GM23338 (cell line): ENCODE data around the gene PNPLA2. TPM values are rescaled to one million over a fixed set of nuclear protein-coding genes. Genes with fewer than 3 reads are reported as not detected.

Experiments used
- ATAC-seq: fragments of 200-7000 bp; cut with Tn5 transposase; 3 replicates; pipeline ENCODE4 v1.9.1; 2020
- DNase-seq: peaks from one replicate; pipeline ENCODE4 v3.0.0-alpha.2; 2015; ENCODE audit warnings: low spot score
- H2AFZ ChIP-seq: fragments of 200-600 bp; sonication (generic); 2 replicates; pipeline ENCODE4 v1.8.0; 2016; ENCODE audit warnings: antibody characterized with exemption, mild to moderate bottlenecking, moderate library complexity
- H3F3A ChIP-seq: fragments of 200-600 bp; sonication (generic); replicated peaks from 2 replicates; pipeline ENCODE4 v1.8.0; 2017; ENCODE audit warnings: antibody characterized with exemption, mixed run types, low read depth
- H3K27ac ChIP-seq: fragments of 200-600 bp; sonication (generic); 2 replicates; pipeline ENCODE4 v1.6.1; 2016; ENCODE audit warnings: low read depth
- H3K27me3 ChIP-seq: fragments of 200-600 bp; sonication (generic); 2 replicates; pipeline ENCODE4 v1.8.0; 2016; ENCODE audit warnings: mild to moderate bottlenecking, mixed run types, moderate library complexity; ENCODE audit not compliant: insufficient read depth
- H3K36me3 ChIP-seq: fragments of 200-600 bp; sonication (generic); 2 replicates; pipeline ENCODE4 v1.8.0; 2016; ENCODE audit warnings: mild to moderate bottlenecking; ENCODE audit not compliant: insufficient read depth
- H3K4me1 ChIP-seq: fragments of 200-600 bp; sonication (generic); 2 replicates; pipeline ENCODE4 v1.8.0; 2016; ENCODE audit warnings: mild to moderate bottlenecking, moderate library complexity; ENCODE audit not compliant: insufficient read depth
- H3K4me2 ChIP-seq: fragments of 200-600 bp; sonication (generic); 2 replicates; pipeline ENCODE4 v1.7.1; 2017; ENCODE audit warnings: mixed run types
- H3K4me3 ChIP-seq: fragments of 200-600 bp; sonication (generic); 2 replicates; pipeline ENCODE4 v1.6.1; 2016; ENCODE audit warnings: mixed run types
- H3K79me2 ChIP-seq: fragments of 200-600 bp; sonication (generic); replicated peaks from 2 replicates; pipeline ENCODE4 v1.8.0; 2017; ENCODE audit warnings: mild to moderate bottlenecking; ENCODE audit not compliant: insufficient read depth
- H3K9me2 ChIP-seq: fragments of 200-600 bp; sonication (generic); 2 replicates; pipeline ENCODE4 v1.8.0; 2017; ENCODE audit not compliant: insufficient read depth
- H4K20me1 ChIP-seq: fragments of 200-600 bp; sonication (generic); replicated peaks from 2 replicates; pipeline ENCODE4 v1.8.0; 2017; ENCODE audit warnings: mild to moderate bottlenecking; ENCODE audit not compliant: insufficient read depth
- H3K27ac Mint-ChIP-seq: 2 replicates; pipeline ENCODE4 v1.8.0; 2020; ENCODE audit warnings: inconsistent platforms, mild to moderate bottlenecking, moderate library complexity, mixed read lengths
- H3K27me3 Mint-ChIP-seq: 3 replicates; pipeline ENCODE4 v1.8.0; 2022; ENCODE audit warnings: low read depth, mild to moderate bottlenecking, moderate library complexity, mixed read lengths, inconsistent platforms; ENCODE audit not compliant: insufficient read depth, poor library complexity
- H3K36me3 Mint-ChIP-seq: 3 replicates; pipeline ENCODE4 v1.8.0; 2021; ENCODE audit warnings: low read depth, mild to moderate bottlenecking, inconsistent platforms, moderate library complexity, mixed read lengths
- H3K4me1 Mint-ChIP-seq: 3 replicates; pipeline ENCODE4 v1.8.0; 2020; ENCODE audit warnings: mild to moderate bottlenecking, inconsistent platforms, mixed read lengths
- H3K4me3 Mint-ChIP-seq: 3 replicates; pipeline ENCODE4 v1.8.0; 2021; ENCODE audit warnings: moderate library complexity, mild to moderate bottlenecking, inconsistent platforms, mixed read lengths
- H3K9me3 Mint-ChIP-seq: 3 replicates; pipeline ENCODE4 v1.8.0; 2020; ENCODE audit warnings: moderate library complexity, mild to moderate bottlenecking, inconsistent platforms, mixed read lengths
- CREB1 ChIP-seq: fragments of 250-450 bp; sonication (Bioruptor Pico); IDR thresholded peaks from 2 replicates; pipeline ENCODE4 v1.5.0; 2020; ENCODE audit warnings: low read depth, mild to moderate bottlenecking, moderate library complexity
- CTCF ChIP-seq, 2 experiments: fragments of 200-600 bp in 1 of 2; sonication (generic) in 1 of 2; conservative IDR thresholded peaks; 2 replicates each; pipeline versions ENCODE4 v1.5.1 to v1.6.1; 2016 to 2017; ENCODE audit warnings: antibody characterized with exemption in 2 of 2, low read depth in 2 of 2, mild to moderate bottlenecking in 2 of 2, moderate library complexity in 1 of 2
- JUNB ChIP-seq: IDR thresholded peaks from one replicate; pipeline ENCODE4 v1.6.1; 2016; ENCODE audit warnings: antibody characterized with exemption; ENCODE audit not compliant: unreplicated experiment
- NANOG ChIP-seq: IDR thresholded peaks from 2 replicates; pipeline ENCODE4 v1.6.1; 2016; ENCODE audit warnings: antibody characterized with exemption, borderline replicate concordance
- POLR2AphosphoS5 ChIP-seq: IDR thresholded peaks from 2 replicates; pipeline ENCODE4 v1.6.1; 2016; ENCODE audit warnings: antibody characterized with exemption, low read depth
- ZNF331 ChIP-seq: fragments of 250-450 bp; sonication (Bioruptor Pico); IDR thresholded peaks from 2 replicates; pipeline ENCODE4 v1.5.0; 2020; ENCODE audit warnings: low read depth, mild to moderate bottlenecking, moderate library complexity
- polyA plus RNA-seq: library from polyadenylated mRNA; unstranded; fragments of >200 nt; fragmentation: Nextera tagmentation; extraction: Ambion mirVana; gene quantifications from 2 replicates; pipeline ENCODE4 v1.2.1, GENCODE V29; 2016
- total RNA-seq: library from RNA; depleted of rRNA; stranded (reverse); fragments of >200 nt; shearing (Covaris generic); gene quantifications from 2 replicates; pipeline ENCODE4 v1.2.3, GENCODE V29; 2014
- TF ChIP-seq, protein P1 (sequence below): IDR thresholded peaks from 2 replicates; pipeline ENCODE4 v1.6.1; 2016; ENCODE audit warnings: antibody characterized with exemption
- TF ChIP-seq, protein P2 (sequence below): IDR thresholded peaks from one replicate; pipeline ENCODE4 v1.6.1; 2018; ENCODE audit warnings: antibody characterized with exemption; ENCODE audit not compliant: unreplicated experiment

Gene PNPLA2
- total and polyA plus RNA-seq, 2 experiments from 2014 or later = 31.1 to 45.6 TPM

- TF ChIP-seq, protein P1, sequence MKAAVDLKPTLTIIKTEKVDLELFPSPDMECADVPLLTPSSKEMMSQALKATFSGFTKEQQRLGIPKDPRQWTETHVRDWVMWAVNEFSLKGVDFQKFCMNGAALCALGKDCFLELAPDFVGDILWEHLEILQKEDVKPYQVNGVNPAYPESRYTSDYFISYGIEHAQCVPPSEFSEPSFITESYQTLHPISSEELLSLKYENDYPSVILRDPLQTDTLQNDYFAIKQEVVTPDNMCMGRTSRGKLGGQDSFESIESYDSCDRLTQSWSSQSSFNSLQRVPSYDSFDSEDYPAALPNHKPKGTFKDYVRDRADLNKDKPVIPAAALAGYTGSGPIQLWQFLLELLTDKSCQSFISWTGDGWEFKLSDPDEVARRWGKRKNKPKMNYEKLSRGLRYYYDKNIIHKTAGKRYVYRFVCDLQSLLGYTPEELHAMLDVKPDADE = no peak
- no peak for TF ChIP-seq POLR2AphosphoS5
- no peak for TF ChIP-seq NANOG
- TF ChIP-seq, protein P2, sequence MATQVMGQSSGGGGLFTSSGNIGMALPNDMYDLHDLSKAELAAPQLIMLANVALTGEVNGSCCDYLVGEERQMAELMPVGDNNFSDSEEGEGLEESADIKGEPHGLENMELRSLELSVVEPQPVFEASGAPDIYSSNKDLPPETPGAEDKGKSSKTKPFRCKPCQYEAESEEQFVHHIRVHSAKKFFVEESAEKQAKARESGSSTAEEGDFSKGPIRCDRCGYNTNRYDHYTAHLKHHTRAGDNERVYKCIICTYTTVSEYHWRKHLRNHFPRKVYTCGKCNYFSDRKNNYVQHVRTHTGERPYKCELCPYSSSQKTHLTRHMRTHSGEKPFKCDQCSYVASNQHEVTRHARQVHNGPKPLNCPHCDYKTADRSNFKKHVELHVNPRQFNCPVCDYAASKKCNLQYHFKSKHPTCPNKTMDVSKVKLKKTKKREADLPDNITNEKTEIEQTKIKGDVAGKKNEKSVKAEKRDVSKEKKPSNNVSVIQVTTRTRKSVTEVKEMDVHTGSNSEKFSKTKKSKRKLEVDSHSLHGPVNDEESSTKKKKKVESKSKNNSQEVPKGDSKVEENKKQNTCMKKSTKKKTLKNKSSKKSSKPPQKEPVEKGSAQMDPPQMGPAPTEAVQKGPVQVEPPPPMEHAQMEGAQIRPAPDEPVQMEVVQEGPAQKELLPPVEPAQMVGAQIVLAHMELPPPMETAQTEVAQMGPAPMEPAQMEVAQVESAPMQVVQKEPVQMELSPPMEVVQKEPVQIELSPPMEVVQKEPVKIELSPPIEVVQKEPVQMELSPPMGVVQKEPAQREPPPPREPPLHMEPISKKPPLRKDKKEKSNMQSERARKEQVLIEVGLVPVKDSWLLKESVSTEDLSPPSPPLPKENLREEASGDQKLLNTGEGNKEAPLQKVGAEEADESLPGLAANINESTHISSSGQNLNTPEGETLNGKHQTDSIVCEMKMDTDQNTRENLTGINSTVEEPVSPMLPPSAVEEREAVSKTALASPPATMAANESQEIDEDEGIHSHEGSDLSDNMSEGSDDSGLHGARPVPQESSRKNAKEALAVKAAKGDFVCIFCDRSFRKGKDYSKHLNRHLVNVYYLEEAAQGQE = no peak
- no peak for TF ChIP-seq ZNF331 (CRISPR knock-in tag)
- TF ChIP-seq CREB1 (CRISPR knock-in tag) = no peak
- TF ChIP-seq JUNB = no peak
- TF ChIP-seq CTCF (conservative IDR thresholded peaks at IDR 0.05; ENCODE audit: low read depth in 2 of 2) = no peak
These were observed 18.9 kb upstream of the PNPLA2 start (continued) for GRCh38 chr11:799641-800316.

GRCh38 chr11:800473-800872, 18.2 kb upstream of the PNPLA2 start:
- Histone ChIP-seq H3K36me3 (no peaks in the 10 kb centered on the region), H3K9me2 (no peaks in the 10 kb centered on the region), H3K4me3 (no peak overlapping the region), H3F3A (peaks cover 15% of the 10 kb centered on the region; the same call in 1 of the 2 replicates), H3K27ac (no peak overlapping the region), H3K4me1 (peaks cover 15% of the 10 kb centered on the region; the same call in 1 of the 2 replicates), H2AFZ (no peak overlapping the region), H3K4me2 (no peak overlapping the region), H3K79me2 (no peaks in the 10 kb centered on the region; the same call in 1 of the 2 replicates), H4K20me1 (no peaks in the 10 kb centered on the region), H3K27me3 (no peaks in the 10 kb centered on the region)
- DNase-seq (no peak), ATAC-seq (no peak)
- Mint-ChIP-seq H3K4me3 (no peak overlapping the region), H3K4me1 (peaks cover 14% of the 10 kb centered on the region; the same call in 2 of the 3 replicates), H3K36me3 (peaks cover 2% of the 10 kb centered on the region; the same call in 1 of the 3 replicates), H3K27me3 (peaks cover 10% of the 10 kb centered on the region), H3K9me3 (no peaks in the 10 kb centered on the region), H3K27ac (no peak overlapping the region)
- no peak for TF ChIP-seq POLR2AphosphoS5
